Body of pancreas (tissue), 4 donors: ENCODE measurements around the gene PRDM16. TPM values are rescaled to one million over a fixed set of nuclear protein-coding genes. Genes with fewer than 3 reads are reported as not detected.

Experiments
- ATAC-seq: fragments of 150-250 bp; one replicate; pipeline ENCODE4 v1.9.1; 2016
- DNase-seq, 4 donors: peaks; one replicate each; pipeline ENCODE4 v3.0.0-alpha.2; 2019
- H3K27ac ChIP-seq, 4 donors: fragments of 200-600 bp; sonication (generic); 1 replicate in 3 of 4; 2 replicates in 1 of 4; pipeline versions ENCODE4 v1.5.1 to v1.6.1; 2016 to 2019; ENCODE audit warnings: mild to moderate bottlenecking in 1 of 4, mixed read lengths in 1 of 4, moderate library complexity in 1 of 4
- H3K27me3 ChIP-seq, 2 donors: fragments of 200-600 bp; sonication (generic); one replicate each; pipeline ENCODE4 v1.6.0; 2016; ENCODE audit warnings: mild to moderate bottlenecking in 1 of 2
- H3K36me3 ChIP-seq, 2 donors: fragments of 200-600 bp; sonication (generic); replicated peaks in 1 of 2; 2 replicates each; pipeline ENCODE4 v1.5.1; 2016; ENCODE audit warnings: low read depth in 2 of 2; ENCODE audit not compliant: insufficient read depth in 1 of 2
- H3K4me1 ChIP-seq: fragments of 200-600 bp; sonication (generic); one replicate; pipeline ENCODE4 v1.6.0; 2016
- H3K4me3 ChIP-seq, 2 donors: fragments of 200-600 bp; sonication (generic); 1 replicate in 1 of 2; 2 replicates in 1 of 2; pipeline ENCODE4 v1.5.1; 2016 to 2019
- H3K9me3 ChIP-seq, 3 donors: fragments of 200-600 bp; sonication (generic); 1 replicate in 2 of 3; 2 replicates in 1 of 3; pipeline ENCODE4 v1.5.1; 2016
- POLR2A ChIP-seq, 3 donors: fragments of 450-650 bp; IDR thresholded peaks; one replicate each; pipeline ENCODE4 v1.6.1; 2016; ENCODE audit warnings: antibody characterized with exemption in 3 of 3, mild to moderate bottlenecking in 2 of 3
- WGBS, 2 donors: methylation state at CpG; one replicate each; pipeline ENCODE4 v1.1.5; 2017; 5-methylcytosine and 5-hydroxymethylcytosine counted together
- intact Hi-C: fragments of 100-400 bp; cut with DNase I; formaldehyde crosslinking; loops from one replicate; pipeline ENCODE4 v1.15.1; 2023
- total RNA-seq, 2 donors: library from RNA; depleted of rRNA; stranded (reverse); fragments of >200 nt; gene quantifications; one replicate each; pipeline ENCODE4 v1.1.0, GENCODE V29; 2016
- TF ChIP-seq, protein P1 (sequence below), 7 experiments: fragments of 450-650 bp in 4 of 7; fragments of 200-600 bp in 3 of 7; sonication (generic) in 3 of 7; IDR thresholded peaks; one replicate each; pipeline ENCODE4 v1.5.1; 2016 to 2019; ENCODE audit warnings: antibody characterized with exemption in 7 of 7

Gene PRDM16
- total RNA-seq, 2 donors from 2014 or later = 15.2 to 16.6 TPM

DNA sequence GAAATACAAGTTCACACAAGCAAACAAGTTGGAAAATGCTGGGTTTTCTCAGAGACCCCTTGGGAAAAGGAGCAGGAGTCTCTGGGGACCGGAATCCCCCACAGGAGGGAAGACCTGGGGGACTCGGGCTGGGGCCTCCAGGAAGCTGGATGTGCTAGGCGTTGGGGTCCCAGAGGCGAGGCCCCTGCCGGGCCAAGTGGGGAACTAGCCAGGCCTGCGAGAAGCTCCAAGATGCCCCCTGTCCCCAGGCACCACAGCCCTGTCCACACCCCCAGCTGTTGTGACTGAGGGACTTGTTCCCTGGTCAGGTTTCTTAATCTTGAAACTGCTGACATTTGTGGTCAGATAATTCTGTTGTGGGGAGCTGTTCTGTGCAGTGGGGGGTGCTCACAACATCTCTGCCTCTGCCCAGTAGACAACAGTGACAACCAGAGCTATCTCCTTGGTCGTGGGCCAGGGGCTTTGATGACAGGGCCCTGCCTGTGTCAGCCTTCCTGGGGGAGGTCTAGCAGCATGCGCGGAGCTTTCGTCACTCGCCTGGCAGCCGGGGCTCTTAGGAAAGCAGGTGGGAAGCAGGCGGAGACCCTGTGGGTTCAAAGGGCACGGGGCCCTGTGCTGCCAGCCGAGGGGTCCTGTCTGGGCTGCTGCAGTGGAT lies 259.1 kb downstream of the PRDM16 start:
- ATAC-seq (no peak), DNase-seq (no peak)
- no peaks in the 10 kb centered on the region for H3K36me3 ChIP-seq
- no peaks in the 10 kb centered on the region for H3K27me3 ChIP-seq
- H3K4me3 ChIP-seq = no peak overlapping the region
- intact Hi-C loops = no loop called here
- H3K27ac ChIP-seq = no peak overlapping the region
- no peaks in the 10 kb centered on the region for H3K9me3 ChIP-seq
- no peak for TF ChIP-seq POLR2A (IDR thresholded peaks at IDR 0.05)
- TF ChIP-seq, protein P1, sequence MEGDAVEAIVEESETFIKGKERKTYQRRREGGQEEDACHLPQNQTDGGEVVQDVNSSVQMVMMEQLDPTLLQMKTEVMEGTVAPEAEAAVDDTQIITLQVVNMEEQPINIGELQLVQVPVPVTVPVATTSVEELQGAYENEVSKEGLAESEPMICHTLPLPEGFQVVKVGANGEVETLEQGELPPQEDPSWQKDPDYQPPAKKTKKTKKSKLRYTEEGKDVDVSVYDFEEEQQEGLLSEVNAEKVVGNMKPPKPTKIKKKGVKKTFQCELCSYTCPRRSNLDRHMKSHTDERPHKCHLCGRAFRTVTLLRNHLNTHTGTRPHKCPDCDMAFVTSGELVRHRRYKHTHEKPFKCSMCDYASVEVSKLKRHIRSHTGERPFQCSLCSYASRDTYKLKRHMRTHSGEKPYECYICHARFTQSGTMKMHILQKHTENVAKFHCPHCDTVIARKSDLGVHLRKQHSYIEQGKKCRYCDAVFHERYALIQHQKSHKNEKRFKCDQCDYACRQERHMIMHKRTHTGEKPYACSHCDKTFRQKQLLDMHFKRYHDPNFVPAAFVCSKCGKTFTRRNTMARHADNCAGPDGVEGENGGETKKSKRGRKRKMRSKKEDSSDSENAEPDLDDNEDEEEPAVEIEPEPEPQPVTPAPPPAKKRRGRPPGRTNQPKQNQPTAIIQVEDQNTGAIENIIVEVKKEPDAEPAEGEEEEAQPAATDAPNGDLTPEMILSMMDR (IDR thresholded peaks at IDR 0.05) = no peak
- WGBS, 2 donors = 81 to 92% methylated on average over 11 to 15 of the region's 15 CpGs
- peaks cover 27% of the 10 kb centered on the region for H3K4me1 ChIP-seq

DNA sequence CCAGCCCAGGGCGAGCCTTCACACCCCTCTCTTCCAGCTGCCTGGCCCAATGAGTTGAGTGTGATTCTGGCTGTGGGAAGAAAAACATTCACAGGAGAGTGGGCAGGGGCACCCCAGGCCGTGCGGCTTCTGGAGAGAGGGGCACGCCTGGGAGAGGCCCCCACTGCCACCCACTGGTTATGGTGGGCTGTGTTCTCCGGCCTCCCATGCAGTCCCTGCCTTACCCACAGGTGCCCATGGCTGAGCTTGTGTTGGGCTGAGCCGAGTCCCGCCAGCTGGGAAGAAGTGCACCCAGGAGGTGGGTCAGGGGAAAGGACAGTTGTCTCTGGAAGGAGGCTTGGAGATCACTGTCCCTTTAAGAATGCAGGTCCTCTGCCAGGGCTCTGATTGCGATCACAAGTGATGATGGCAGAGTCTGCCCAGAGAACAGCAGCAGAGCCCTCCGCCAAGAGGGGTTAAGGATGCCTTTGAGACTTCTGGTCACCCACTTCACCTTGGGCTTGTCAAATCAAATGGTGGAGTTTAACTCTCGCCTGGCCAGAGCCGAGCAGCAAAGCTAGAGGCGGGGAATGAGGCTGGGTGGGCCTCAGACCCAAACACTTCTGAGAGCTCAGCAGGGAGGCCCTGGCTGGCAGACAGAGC lies 260.8 kb downstream of the PRDM16 start:
- DNase-seq = no peak
- H3K4me3 ChIP-seq = no peak overlapping the region
- no peak for TF ChIP-seq POLR2A (IDR thresholded peaks at IDR 0.05)
- TF ChIP-seq, protein P1 (IDR thresholded peaks at IDR 0.05) = no peak
- intact Hi-C loops = no loop called here
- peaks cover 30% of the 10 kb centered on the region for H3K4me1 ChIP-seq
- H3K9me3 ChIP-seq = no peaks in the 10 kb centered on the region
- 87 to 98% methylated on average over 7 to 12 of the region's 12 CpGs for WGBS, 2 donors
- no peaks in the 10 kb centered on the region for H3K27me3 ChIP-seq
- no peak for ATAC-seq
- H3K27ac ChIP-seq = no peak overlapping the region
- H3K36me3 ChIP-seq = no peaks in the 10 kb centered on the region

DNA sequence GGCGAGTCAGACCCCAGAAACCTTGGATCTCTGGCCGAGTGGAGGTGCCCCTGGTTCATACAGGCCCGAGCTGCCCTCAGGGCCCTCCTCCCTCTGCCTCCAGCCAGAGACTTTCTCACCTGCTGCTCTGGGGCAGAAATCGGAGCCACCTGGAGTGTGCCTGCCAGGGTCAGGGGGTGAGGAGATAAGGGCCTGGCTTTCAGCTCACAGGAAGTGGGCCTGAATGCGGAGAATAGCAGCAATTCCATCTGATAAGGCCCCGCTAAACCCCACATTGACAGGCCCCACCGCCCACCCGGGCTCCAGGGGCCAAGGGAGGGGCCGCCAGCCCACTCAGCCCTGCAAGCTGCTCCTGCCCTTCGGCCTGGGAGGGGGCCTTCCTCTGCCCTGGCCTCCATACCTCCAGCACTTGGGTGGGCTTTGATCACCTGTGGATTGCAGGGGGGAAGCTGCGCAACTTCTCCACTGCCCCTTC lies 261.8 kb downstream of the PRDM16 start:
- TF ChIP-seq, protein P1 (IDR thresholded peaks at IDR 0.05) = no peak
- no peak for TF ChIP-seq POLR2A (IDR thresholded peaks at IDR 0.05)
- 55 to 62% methylated on average over 5 to 10 of the region's 11 CpGs for WGBS, 2 donors
- peak overlapping the region in 1 of 4 donors; percentile 46 for H3K27ac ChIP-seq
- no peaks in the 10 kb centered on the region for H3K27me3 ChIP-seq
- H3K4me1 ChIP-seq = peaks cover 38% of the 10 kb centered on the region
- intact Hi-C loops = no loop called here
- DNase-seq = peak in 1 of 4 donors; percentile 52
- H3K4me3 ChIP-seq = no peak overlapping the region
- no peaks in the 10 kb centered on the region for H3K36me3 ChIP-seq
- H3K9me3 ChIP-seq = no peaks in the 10 kb centered on the region
- ATAC-seq = no peak

GRCh38 chr1:3331564-3331963 lies 262.6 kb downstream of the PRDM16 start:
- no peaks in the 10 kb centered on the region for H3K27me3 ChIP-seq
- no peaks in the 10 kb centered on the region for H3K36me3 ChIP-seq
- no peak overlapping the region for H3K27ac ChIP-seq
- DNase-seq (no peak), ATAC-seq (no peak)
- no peak overlapping the region for H3K4me3 ChIP-seq
- peaks cover 41% of the 10 kb centered on the region for H3K4me1 ChIP-seq
- no peak for TF ChIP-seq POLR2A (IDR thresholded peaks at IDR 0.05)
- TF ChIP-seq, protein P1 (IDR thresholded peaks at IDR 0.05) = no peak
- WGBS, 2 donors = 80 to 83% methylated on average over 3 to 14 of the region's 14 CpGs
- intact Hi-C loops = no loop called here
- H3K9me3 ChIP-seq = no peaks in the 10 kb centered on the region
